ENCODE measurements around the gene NFIX.

- TF ChIP-seq, protein P1, sequence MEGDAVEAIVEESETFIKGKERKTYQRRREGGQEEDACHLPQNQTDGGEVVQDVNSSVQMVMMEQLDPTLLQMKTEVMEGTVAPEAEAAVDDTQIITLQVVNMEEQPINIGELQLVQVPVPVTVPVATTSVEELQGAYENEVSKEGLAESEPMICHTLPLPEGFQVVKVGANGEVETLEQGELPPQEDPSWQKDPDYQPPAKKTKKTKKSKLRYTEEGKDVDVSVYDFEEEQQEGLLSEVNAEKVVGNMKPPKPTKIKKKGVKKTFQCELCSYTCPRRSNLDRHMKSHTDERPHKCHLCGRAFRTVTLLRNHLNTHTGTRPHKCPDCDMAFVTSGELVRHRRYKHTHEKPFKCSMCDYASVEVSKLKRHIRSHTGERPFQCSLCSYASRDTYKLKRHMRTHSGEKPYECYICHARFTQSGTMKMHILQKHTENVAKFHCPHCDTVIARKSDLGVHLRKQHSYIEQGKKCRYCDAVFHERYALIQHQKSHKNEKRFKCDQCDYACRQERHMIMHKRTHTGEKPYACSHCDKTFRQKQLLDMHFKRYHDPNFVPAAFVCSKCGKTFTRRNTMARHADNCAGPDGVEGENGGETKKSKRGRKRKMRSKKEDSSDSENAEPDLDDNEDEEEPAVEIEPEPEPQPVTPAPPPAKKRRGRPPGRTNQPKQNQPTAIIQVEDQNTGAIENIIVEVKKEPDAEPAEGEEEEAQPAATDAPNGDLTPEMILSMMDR (IDR thresholded peaks at IDR 0.05) = no peak
- no peak for TF ChIP-seq POLR2AphosphoS5 (IDR thresholded peaks at IDR 0.05)
Observed at GRCh38 chr19:13101590-13102415, 106.5 kb downstream of the NFIX start.
